HG03280 (cell line): ENCODE measurements around the gene FRAT1.

ENCODE experiments used
- ATAC-seq: cut with Tn5 transposase; IDR thresholded peaks from one replicate; pipeline ENCODE4 v1.9.1; 2021; ENCODE audit warnings: mild to moderate bottlenecking, moderate library complexity; ENCODE audit not compliant: unreplicated experiment

The FRAT1 gene

DNA sequence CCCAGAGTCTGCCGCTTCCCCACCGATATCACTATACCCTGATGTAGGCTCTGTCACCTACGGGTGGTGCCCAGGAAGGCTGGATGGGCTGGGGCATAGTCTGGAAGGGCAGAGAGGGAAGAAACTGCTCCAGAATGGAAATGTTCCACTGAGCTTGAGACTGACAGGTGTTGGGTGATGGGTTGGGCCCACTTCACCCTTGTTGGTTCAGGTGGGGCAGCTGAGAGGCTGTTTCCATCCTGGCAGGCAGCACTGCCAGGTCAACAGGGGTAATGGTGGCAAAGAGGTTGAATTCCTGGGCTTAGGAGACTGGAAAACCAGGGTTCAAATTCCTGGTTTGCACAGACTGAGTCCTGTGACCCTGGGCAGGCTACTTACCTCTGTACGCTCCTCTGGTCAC, 44.0 kb downstream of the FRAT1 start:
- no peak for ATAC-seq

DNA sequence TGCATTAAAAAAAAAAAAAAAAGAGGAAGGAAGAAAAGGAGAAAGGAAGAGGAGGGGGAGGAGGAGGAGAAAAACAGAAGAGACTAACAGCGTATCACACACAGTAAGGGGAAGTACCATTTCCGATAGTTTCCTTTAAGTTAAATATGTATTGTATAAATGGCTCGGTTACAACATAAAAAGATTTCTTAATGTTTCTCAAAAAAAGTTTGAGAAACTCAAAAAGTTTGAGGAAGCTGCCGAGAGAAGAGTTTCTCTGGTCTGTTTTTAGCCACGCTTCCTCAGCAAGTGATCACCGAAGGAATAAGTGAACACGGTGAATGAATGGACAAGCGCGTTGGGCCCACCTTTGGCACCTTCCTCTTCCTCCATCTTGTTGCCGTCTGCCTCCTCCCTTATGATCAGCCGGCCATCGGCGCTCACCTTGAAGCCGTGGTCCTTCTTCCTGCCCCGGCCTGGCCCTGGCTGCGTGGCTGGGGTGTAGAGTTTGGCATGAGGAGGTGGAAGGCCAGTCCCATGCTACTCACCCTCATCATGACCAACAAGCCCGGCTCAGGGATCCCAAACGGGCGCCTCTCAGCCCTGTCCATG, 46.8 kb downstream of the FRAT1 start:
- ATAC-seq, result no peak

DNA sequence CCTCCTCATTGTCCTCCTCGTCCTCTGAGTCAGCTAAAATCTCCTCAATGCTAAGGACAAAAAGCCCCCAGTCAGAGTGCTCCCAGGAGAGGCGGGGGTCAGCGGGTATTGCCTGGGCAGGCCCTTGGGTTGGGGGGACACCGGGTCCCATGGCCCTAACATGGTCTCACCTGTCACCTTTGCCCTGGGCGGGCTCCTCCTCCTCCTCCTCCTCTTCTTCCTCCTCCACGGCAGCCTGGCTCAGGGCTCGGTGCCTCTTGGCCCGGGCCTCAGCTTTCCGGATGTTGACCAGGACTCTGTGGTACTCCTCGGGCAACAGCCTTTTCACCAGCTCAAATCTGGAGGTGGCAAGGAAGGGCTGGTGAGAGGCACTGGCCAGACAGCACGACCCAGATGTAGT, 47.5 kb downstream of the FRAT1 start:
- ATAC-seq, result no peak

- no peak for ATAC-seq
Observed at GRCh38 chr10:97367126-97367649, 48.1 kb downstream of the FRAT1 start.
